NCI-H345 (cell line): ENCODE data around the gene TRAPPC14.
"Not testable (repeated sequence)": the region's sequence is repeated elsewhere in the genome, so short reads cannot be mapped to it uniquely, and the experiment has no call there.

Experiments
- DNase-seq: peaks from one replicate; lab custom pipeline; 2025; lab: John Stamatoyannopoulos, UW

TRAPPC14 gene

GRCh38 chr7:100153708-100154535, 4.6 kb downstream of the TRAPPC14 start:
- DNase-seq, result no peak

GRCh38 chr7:100152937-100153666, 5.4 kb downstream of the TRAPPC14 start:
- DNase-seq, result no peak

DNA sequence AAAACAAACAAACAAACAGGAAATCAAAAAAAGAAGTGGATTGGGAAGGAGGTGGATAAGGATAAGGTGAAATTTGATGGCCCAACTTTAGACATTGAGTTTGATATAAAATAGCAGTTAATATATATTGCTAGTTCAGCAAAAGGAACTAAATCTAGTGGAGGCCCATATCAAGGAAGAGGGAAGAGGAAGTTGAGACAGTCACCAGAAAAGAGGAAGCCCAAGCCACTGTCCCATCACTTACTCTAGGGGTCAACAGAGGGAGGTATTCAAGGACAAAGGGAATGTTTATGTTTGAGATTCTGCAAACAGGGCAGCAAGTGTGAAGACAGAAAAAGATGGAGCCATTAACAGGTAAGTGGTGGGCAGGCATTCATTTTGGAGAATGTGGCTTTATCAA, 6.1 kb downstream of the TRAPPC14 start:
- DNase-seq, result no peak

- DNase-seq, result peak; percentile 99
These were observed 9.8 kb downstream of the TRAPPC14 start, which contains the start of gene LAMTOR4 for GRCh38 chr7:100148559-100149328. Gene LAMTOR4 (plus strand): TSS chr7:100148918. CDS start chr7:100148973, 55 bp downstream.

DNA sequence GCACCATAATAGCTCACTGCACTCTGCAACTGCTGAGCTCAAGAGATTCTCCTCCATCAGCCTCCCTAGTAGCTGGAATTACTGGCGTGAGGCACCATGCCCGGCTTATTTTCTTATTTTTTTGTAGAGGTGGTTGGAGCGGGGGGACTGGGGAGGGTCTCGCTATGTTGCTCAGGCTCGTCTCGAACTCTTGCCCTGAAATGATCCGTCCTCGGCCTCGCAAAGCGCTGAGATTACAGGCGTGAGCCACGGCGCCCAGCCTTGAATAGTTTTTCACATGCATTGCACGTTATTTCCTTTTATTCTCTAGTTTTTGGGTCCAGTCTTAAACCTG, 10.3 kb downstream of the TRAPPC14 start:
- no peak for DNase-seq

DNA sequence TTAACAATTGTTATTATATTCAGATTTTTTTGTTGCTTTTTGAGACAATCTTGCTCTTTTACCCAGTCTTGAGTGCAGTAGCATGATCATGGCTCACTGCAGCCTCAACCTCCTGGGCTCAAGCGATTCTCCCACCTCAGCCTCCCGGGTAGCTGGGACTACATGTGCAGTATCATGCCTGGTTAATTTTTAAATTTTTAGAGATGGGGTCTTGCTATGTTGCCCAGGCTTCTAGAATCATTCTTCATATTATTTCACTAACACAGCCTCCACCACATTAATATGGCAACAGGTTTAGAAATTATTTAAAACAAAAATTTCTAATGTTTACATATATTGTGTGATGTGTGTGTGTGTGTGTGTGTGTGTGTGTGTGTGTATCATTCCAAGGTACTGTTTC, 11.2 kb downstream of the TRAPPC14 start:
- no peak for DNase-seq

DNA sequence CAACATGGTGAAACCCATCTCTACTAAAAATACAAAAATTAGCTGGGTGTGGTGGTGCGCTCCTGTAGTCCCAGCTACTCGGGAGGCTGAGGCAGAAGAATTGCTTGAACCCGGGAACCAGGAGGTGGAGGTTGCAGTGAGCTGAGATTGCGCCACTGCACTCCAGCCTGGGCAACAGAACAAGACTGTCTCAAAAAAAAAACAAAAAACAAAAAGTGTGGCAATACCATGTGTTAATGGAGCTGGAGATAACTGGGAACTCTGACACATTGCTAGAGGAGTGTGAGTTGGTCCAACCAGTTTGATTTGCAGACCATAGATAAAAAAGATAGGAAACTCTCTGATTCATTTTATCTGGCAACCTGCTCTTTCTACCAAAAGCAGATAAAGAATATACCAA, 12.2 kb downstream of the TRAPPC14 start:
- not testable (repeated sequence) for DNase-seq

- DNase-seq, result no peak
These were observed 16.1 kb downstream of the TRAPPC14 start for GRCh38 chr7:100142461-100142860.

DNA sequence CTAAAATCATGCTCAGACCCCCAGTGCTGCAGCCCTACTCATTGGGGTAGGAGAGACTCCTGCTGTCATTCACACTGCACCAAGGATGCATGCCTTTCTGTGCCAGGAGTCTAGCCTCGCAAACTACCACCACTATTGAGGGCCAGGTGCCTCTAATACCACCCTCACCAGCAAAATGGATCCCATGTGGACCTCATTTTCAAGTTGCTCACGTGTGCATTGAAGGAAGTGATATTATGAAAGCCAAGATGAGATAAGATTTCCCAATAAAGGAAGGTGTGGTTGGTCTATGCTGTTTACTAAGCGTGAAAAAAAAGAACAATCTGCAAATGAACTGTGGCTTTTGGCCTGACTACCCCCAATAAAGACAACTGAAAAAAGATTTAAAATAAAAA, 17.0 kb downstream of the TRAPPC14 start:
- DNase-seq, result no peak

GRCh38 chr7:100137851-100138760, 20.4 kb downstream of the TRAPPC14 start:
- DNase-seq, result no peak

GRCh38 chr7:100132697-100133151, 25.8 kb downstream of the TRAPPC14 start:
- peak; percentile 66 for DNase-seq

- no peak for DNase-seq
These were observed 26.4 kb downstream of the TRAPPC14 start for GRCh38 chr7:100132126-100132525.

DNA sequence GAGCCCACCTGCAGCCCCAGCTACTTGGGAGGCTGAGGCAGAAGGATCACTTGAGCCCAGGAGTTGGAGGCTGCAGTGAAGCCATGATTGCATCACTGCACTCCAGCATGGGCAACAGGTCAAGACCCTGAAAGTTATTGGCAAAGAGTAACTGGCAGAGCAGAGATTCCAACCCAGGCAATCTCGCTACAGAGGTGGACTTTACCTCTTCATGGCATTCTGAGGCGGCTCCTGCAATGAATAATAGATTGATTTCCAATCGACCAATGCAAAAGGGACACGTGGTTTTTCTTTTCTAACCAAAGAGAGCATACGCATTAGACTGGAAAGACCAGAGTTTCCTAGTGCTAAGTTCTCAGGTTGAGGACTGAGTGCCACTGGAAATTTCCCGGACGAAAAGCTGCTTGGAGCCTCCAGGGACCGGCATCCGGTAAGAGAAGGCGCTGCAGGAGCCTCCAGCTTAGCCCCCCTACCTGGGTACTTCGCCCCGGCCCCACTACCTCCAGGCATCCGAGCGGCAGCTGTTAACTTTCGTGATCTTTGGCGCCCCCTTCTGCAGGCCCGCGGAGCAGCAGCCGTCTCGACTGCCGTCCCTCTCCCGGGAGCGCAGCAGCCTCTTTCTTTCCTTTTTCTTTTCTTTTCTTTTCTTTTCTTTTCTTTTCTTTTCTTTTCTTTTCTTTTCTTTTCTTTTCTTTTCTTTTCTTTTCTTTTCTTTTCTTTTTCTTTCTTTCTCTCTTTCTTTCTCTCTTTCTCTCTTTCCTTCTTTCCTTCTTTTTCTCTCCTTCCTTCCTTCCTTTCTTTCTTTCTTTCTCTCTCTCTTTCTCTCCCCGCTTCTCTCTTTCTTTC, 27.7 kb downstream of the TRAPPC14 start:
- DNase-seq, result peak; percentile 77

- DNase-seq, result not testable (repeated sequence)
These were observed 28.3 kb downstream of the TRAPPC14 start for GRCh38 chr7:100130220-100130607.

- DNase-seq, result no peak
These were observed 29.9 kb downstream of the TRAPPC14 start for GRCh38 chr7:100128637-100128963.

GRCh38 chr7:100127866-100128636, 30.5 kb downstream of the TRAPPC14 start:
- DNase-seq, result no peak

DNA sequence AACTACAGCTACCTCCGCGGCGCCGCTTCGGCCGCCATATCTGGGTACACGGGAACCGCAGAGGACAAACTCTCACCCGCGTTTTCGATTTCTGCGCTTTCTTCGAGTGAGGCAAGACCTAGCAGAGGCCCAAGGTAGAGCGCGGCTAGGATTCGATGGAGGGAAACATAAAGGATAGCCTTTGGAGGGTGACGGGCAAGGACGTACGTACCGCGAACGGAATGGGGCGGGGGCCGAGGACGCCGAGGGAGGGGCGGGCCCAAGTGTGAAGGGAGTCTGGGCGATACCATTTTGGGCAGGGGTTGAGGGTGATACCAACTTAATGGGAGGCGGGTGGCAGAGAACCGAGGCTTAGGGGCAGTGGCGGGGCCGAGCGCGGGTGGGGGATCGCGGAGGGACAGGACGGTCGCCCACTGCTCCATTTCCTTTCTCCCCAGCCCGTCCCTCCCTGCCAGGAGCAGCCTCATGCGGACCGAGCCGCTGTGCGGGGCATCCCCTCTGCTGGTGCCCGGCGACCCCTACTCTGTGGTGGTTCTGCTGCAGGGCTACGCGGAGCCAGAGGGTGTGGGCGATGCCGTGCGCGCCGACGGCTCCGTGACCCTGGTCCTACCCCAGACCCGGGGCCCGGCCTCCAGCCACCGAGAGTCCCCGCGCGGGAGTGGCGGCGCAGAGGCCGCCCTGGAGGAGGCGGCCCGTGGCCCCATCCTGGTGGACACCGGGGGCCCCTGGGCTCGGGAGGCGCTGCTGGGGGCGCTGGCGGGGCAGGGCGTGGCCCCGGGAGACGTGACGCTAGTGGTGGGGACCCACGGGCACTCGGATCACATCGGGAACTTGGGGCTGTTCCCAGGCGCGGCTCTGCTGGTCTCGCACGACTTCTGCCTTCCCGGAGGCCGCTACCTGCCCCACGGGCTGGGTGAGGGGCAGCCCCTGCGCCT, 31.3 kb downstream of the TRAPPC14 start, which contains the start of gene MBLAC1:
MBLAC1 (plus strand) TSS at position 37 of the 935 bp plus-strand sequence; CDS start at position 466, 429 bp downstream.
- DNase-seq, result peak; percentile 89

DNA sequence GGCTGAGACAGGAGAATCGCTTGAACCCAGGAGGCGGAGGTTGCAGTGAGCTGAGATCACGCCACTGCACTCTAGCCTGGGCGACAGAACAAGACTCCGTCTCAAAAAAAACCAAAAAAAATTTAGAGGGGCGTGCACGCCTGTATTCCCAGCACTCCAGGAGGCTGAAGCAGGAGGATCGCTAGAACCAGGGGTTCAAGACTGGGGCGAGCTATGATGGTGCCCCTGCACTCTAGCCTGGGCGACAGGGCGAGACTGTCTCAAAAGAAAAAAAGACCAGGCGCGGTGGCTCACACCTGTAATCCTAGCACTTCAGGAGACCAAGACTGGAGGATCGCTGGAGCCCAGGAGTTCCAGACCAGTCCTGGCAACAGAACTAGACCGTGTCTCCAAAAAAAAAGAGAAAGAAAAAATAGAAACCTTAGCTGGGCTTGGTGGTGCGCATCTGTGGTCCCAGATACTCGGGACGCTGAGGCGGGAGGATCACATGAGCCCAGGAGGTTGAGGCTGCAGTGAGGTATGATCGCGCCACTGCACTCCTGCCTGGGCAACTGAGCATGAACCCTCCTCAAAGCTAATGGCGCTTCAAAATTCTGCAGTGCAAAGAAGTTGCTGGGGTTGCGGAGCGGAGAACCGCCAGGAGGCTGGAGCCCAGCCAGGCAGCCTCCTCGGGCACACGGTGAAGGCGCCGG, 32.1 kb downstream of the TRAPPC14 start:
- no peak for DNase-seq
